GM23338 (cell line): ENCODE data around the gene PRUNE2. TPM values are rescaled to one million over a fixed set of nuclear protein-coding genes. Genes with fewer than 3 reads are reported as not detected.

Experiments used
- ATAC-seq: fragments of 200-7000 bp; cut with Tn5 transposase; 3 replicates; pipeline ENCODE4 v1.9.1; 2020
- DNase-seq: peaks from one replicate; pipeline ENCODE4 v3.0.0-alpha.2; 2015; ENCODE audit warnings: low spot score
- H2AFZ ChIP-seq: fragments of 200-600 bp; sonication (generic); 2 replicates; pipeline ENCODE4 v1.8.0; 2016; ENCODE audit warnings: antibody characterized with exemption, mild to moderate bottlenecking, moderate library complexity
- H3F3A ChIP-seq: fragments of 200-600 bp; sonication (generic); replicated peaks from 2 replicates; pipeline ENCODE4 v1.8.0; 2017; ENCODE audit warnings: antibody characterized with exemption, mixed run types, low read depth
- H3K27ac ChIP-seq: fragments of 200-600 bp; sonication (generic); 2 replicates; pipeline ENCODE4 v1.6.1; 2016; ENCODE audit warnings: low read depth
- H3K27me3 ChIP-seq: fragments of 200-600 bp; sonication (generic); 2 replicates; pipeline ENCODE4 v1.8.0; 2016; ENCODE audit warnings: mild to moderate bottlenecking, mixed run types, moderate library complexity; ENCODE audit not compliant: insufficient read depth
- H3K36me3 ChIP-seq: fragments of 200-600 bp; sonication (generic); 2 replicates; pipeline ENCODE4 v1.8.0; 2016; ENCODE audit warnings: mild to moderate bottlenecking; ENCODE audit not compliant: insufficient read depth
- H3K4me1 ChIP-seq: fragments of 200-600 bp; sonication (generic); 2 replicates; pipeline ENCODE4 v1.8.0; 2016; ENCODE audit warnings: mild to moderate bottlenecking, moderate library complexity; ENCODE audit not compliant: insufficient read depth
- H3K4me2 ChIP-seq: fragments of 200-600 bp; sonication (generic); 2 replicates; pipeline ENCODE4 v1.7.1; 2017; ENCODE audit warnings: mixed run types
- H3K4me3 ChIP-seq: fragments of 200-600 bp; sonication (generic); 2 replicates; pipeline ENCODE4 v1.6.1; 2016; ENCODE audit warnings: mixed run types
- H3K79me2 ChIP-seq: fragments of 200-600 bp; sonication (generic); replicated peaks from 2 replicates; pipeline ENCODE4 v1.8.0; 2017; ENCODE audit warnings: mild to moderate bottlenecking; ENCODE audit not compliant: insufficient read depth
- H3K9me2 ChIP-seq: fragments of 200-600 bp; sonication (generic); 2 replicates; pipeline ENCODE4 v1.8.0; 2017; ENCODE audit not compliant: insufficient read depth
- H4K20me1 ChIP-seq: fragments of 200-600 bp; sonication (generic); replicated peaks from 2 replicates; pipeline ENCODE4 v1.8.0; 2017; ENCODE audit warnings: mild to moderate bottlenecking; ENCODE audit not compliant: insufficient read depth
- H3K27ac Mint-ChIP-seq: 2 replicates; pipeline ENCODE4 v1.8.0; 2020; ENCODE audit warnings: inconsistent platforms, mild to moderate bottlenecking, moderate library complexity, mixed read lengths
- H3K27me3 Mint-ChIP-seq: 3 replicates; pipeline ENCODE4 v1.8.0; 2022; ENCODE audit warnings: low read depth, mild to moderate bottlenecking, moderate library complexity, mixed read lengths, inconsistent platforms; ENCODE audit not compliant: insufficient read depth, poor library complexity
- H3K36me3 Mint-ChIP-seq: 3 replicates; pipeline ENCODE4 v1.8.0; 2021; ENCODE audit warnings: low read depth, mild to moderate bottlenecking, inconsistent platforms, moderate library complexity, mixed read lengths
- H3K4me1 Mint-ChIP-seq: 3 replicates; pipeline ENCODE4 v1.8.0; 2020; ENCODE audit warnings: mild to moderate bottlenecking, inconsistent platforms, mixed read lengths
- H3K4me3 Mint-ChIP-seq: 3 replicates; pipeline ENCODE4 v1.8.0; 2021; ENCODE audit warnings: moderate library complexity, mild to moderate bottlenecking, inconsistent platforms, mixed read lengths
- H3K9me3 Mint-ChIP-seq: 3 replicates; pipeline ENCODE4 v1.8.0; 2020; ENCODE audit warnings: moderate library complexity, mild to moderate bottlenecking, inconsistent platforms, mixed read lengths
- CREB1 ChIP-seq: fragments of 250-450 bp; sonication (Bioruptor Pico); IDR thresholded peaks from 2 replicates; pipeline ENCODE4 v1.5.0; 2020; ENCODE audit warnings: low read depth, mild to moderate bottlenecking, moderate library complexity
- EZH2 ChIP-seq: fragments of 200-600 bp; sonication (generic); IDR thresholded peaks from one replicate; pipeline ENCODE4 v1.8.0; 2017; ENCODE audit warnings: antibody characterized with exemption, mild to moderate bottlenecking, low read depth; ENCODE audit not compliant: unreplicated experiment
- EZH2phosphoT487 ChIP-seq: fragments of 200-600 bp; sonication (generic); IDR thresholded peaks from one replicate; pipeline ENCODE4 v1.8.1; 2018; ENCODE audit warnings: antibody characterized with exemption; ENCODE audit not compliant: unreplicated experiment
- JUNB ChIP-seq: IDR thresholded peaks from one replicate; pipeline ENCODE4 v1.6.1; 2016; ENCODE audit warnings: antibody characterized with exemption; ENCODE audit not compliant: unreplicated experiment
- NANOG ChIP-seq: IDR thresholded peaks from 2 replicates; pipeline ENCODE4 v1.6.1; 2016; ENCODE audit warnings: antibody characterized with exemption, borderline replicate concordance
- POLR2AphosphoS5 ChIP-seq: IDR thresholded peaks from 2 replicates; pipeline ENCODE4 v1.6.1; 2016; ENCODE audit warnings: antibody characterized with exemption, low read depth
- REST ChIP-seq: IDR thresholded peaks from one replicate; pipeline ENCODE4 v1.6.1; 2018; ENCODE audit warnings: antibody characterized with exemption; ENCODE audit not compliant: unreplicated experiment
- STAT1 ChIP-seq: IDR thresholded peaks from one replicate; pipeline ENCODE4 v1.6.1; 2016; ENCODE audit warnings: antibody characterized with exemption; ENCODE audit not compliant: unreplicated experiment
- ZNF114 ChIP-seq: fragments of 250-450 bp; sonication (Bioruptor Pico); IDR thresholded peaks from 2 replicates; pipeline ENCODE4 v1.5.0; 2020; ENCODE audit warnings: mild to moderate bottlenecking, moderate library complexity
- ZNF331 ChIP-seq: fragments of 250-450 bp; sonication (Bioruptor Pico); IDR thresholded peaks from 2 replicates; pipeline ENCODE4 v1.5.0; 2020; ENCODE audit warnings: low read depth, mild to moderate bottlenecking, moderate library complexity
- ZNF462 ChIP-seq: fragments of 250-450 bp; sonication (Bioruptor Pico); IDR thresholded peaks from 2 replicates; pipeline ENCODE4 v1.5.0; 2020; ENCODE audit warnings: mild to moderate bottlenecking, moderate library complexity
- polyA plus RNA-seq: library from polyadenylated mRNA; unstranded; fragments of >200 nt; fragmentation: Nextera tagmentation; extraction: Ambion mirVana; gene quantifications from 2 replicates; pipeline ENCODE4 v1.2.1, GENCODE V29; 2016
- total RNA-seq: library from RNA; depleted of rRNA; stranded (reverse); fragments of >200 nt; shearing (Covaris generic); gene quantifications from 2 replicates; pipeline ENCODE4 v1.2.3, GENCODE V29; 2014
- TF ChIP-seq, protein P1 (sequence below), 2 experiments: fragments of 200-600 bp in 1 of 2; sonication (generic) in 1 of 2; conservative IDR thresholded peaks; 2 replicates each; pipeline versions ENCODE4 v1.5.1 to v1.6.1; 2016 to 2017; ENCODE audit warnings: antibody characterized with exemption in 2 of 2, low read depth in 2 of 2, mild to moderate bottlenecking in 2 of 2, moderate library complexity in 1 of 2
- TF ChIP-seq, protein P2 (sequence below): IDR thresholded peaks from 2 replicates; pipeline ENCODE4 v1.6.1; 2016; ENCODE audit warnings: antibody characterized with exemption

PRUNE2 gene
- total and polyA plus RNA-seq, 2 experiments from 2014 or later: 10.6 to 26.5 TPM

DNA sequence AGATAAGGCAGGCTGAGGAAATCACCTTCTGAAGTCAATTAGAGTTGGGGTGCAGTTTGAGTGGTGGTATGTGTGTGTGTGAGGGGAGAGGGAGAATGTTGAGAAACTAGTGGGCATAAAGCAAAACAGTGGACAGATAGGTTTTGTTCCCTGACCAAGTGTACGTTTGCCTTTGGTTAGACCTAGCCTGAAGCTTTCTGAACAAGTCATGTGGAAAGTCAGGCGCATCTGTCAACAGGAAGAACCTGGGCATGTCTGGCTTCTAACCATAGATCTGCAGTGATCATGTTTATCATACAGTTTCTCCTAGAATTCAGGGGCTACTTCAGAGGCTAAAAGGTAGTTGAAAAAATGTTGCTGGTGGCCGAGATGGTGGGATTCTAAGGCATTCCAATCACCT lies 284.9 kb downstream of the PRUNE2 start:
- no peak overlapping the region for H2AFZ ChIP-seq

More for the DNA sequence above, 284.9 kb downstream of the PRUNE2 start:
- no peaks in the 10 kb centered on the region for H3K36me3 Mint-ChIP-seq
- H3K4me2 ChIP-seq: no peak overlapping the region
- H3F3A ChIP-seq: no peaks in the 10 kb centered on the region
- H3K4me1 Mint-ChIP-seq: peaks cover 8% of the 10 kb centered on the region; the same call in 2 of the 3 replicates
- no peaks in the 10 kb centered on the region for H3K4me1 ChIP-seq
- no peak for DNase-seq
- H3K4me3 Mint-ChIP-seq: no peak overlapping the region
- TF ChIP-seq, protein P1, sequence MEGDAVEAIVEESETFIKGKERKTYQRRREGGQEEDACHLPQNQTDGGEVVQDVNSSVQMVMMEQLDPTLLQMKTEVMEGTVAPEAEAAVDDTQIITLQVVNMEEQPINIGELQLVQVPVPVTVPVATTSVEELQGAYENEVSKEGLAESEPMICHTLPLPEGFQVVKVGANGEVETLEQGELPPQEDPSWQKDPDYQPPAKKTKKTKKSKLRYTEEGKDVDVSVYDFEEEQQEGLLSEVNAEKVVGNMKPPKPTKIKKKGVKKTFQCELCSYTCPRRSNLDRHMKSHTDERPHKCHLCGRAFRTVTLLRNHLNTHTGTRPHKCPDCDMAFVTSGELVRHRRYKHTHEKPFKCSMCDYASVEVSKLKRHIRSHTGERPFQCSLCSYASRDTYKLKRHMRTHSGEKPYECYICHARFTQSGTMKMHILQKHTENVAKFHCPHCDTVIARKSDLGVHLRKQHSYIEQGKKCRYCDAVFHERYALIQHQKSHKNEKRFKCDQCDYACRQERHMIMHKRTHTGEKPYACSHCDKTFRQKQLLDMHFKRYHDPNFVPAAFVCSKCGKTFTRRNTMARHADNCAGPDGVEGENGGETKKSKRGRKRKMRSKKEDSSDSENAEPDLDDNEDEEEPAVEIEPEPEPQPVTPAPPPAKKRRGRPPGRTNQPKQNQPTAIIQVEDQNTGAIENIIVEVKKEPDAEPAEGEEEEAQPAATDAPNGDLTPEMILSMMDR (conservative IDR thresholded peaks at IDR 0.05; ENCODE audit: low read depth in 2 of 2): no peak
- no peak for TF ChIP-seq JUNB
- TF ChIP-seq ZNF114 (CRISPR knock-in tag): no peak
- TF ChIP-seq EZH2phosphoT487: no peak
- TF ChIP-seq ZNF331 (CRISPR knock-in tag): no peak
- TF ChIP-seq NANOG: no peak
- no peak for TF ChIP-seq POLR2AphosphoS5
- TF ChIP-seq STAT1: no peak
- no peak for TF ChIP-seq CREB1
- TF ChIP-seq EZH2: no peak
- no peak for TF ChIP-seq ZNF462 (CRISPR knock-in tag)
- TF ChIP-seq REST: no peak
- TF ChIP-seq, protein P2, sequence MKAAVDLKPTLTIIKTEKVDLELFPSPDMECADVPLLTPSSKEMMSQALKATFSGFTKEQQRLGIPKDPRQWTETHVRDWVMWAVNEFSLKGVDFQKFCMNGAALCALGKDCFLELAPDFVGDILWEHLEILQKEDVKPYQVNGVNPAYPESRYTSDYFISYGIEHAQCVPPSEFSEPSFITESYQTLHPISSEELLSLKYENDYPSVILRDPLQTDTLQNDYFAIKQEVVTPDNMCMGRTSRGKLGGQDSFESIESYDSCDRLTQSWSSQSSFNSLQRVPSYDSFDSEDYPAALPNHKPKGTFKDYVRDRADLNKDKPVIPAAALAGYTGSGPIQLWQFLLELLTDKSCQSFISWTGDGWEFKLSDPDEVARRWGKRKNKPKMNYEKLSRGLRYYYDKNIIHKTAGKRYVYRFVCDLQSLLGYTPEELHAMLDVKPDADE: no peak
- H3K79me2 ChIP-seq: no peaks in the 10 kb centered on the region
- H3K27ac ChIP-seq: no peak overlapping the region
- no peaks in the 10 kb centered on the region for H3K27me3 ChIP-seq
- no peaks in the 10 kb centered on the region for H3K9me3 Mint-ChIP-seq
- no peaks in the 10 kb centered on the region for H3K9me2 ChIP-seq
- peaks cover 2% of the 10 kb centered on the region for H3K27me3 Mint-ChIP-seq
- H3K27ac Mint-ChIP-seq: no peak overlapping the region
- no peak for ATAC-seq
- H3K4me3 ChIP-seq: no peak overlapping the region
- no peaks in the 10 kb centered on the region for H4K20me1 ChIP-seq
- H3K36me3 ChIP-seq: no peaks in the 10 kb centered on the region
